H4 (cell line): ENCODE measurements around the gene FIGNL1. TPM values are rescaled to one million over a fixed set of nuclear protein-coding genes. Genes with fewer than 3 reads are reported as not detected.
A peak's percentile ranks its signal among the peaks of the same experiment; 100 is the strongest.

ENCODE experiments used
- DNase-seq: peaks from one replicate; pipeline ENCODE4 v3.0.0-alpha.2; 2015; ENCODE audit warnings: low spot score
- total RNA-seq: library from RNA; depleted of rRNA; stranded (reverse); fragments of >200 nt; shearing (Covaris generic); gene quantifications from 2 replicates; pipeline ENCODE4 v1.2.3, GENCODE V29; 2014

FIGNL1 gene
- total RNA-seq, 1 experiment from 2014 or later = 46.2 TPM

GRCh38 chr7:50431316-50431715 lies 18.8 kb downstream of the FIGNL1 start:
- no peak for DNase-seq

GRCh38 chr7:50428911-50429310 lies 21.2 kb downstream of the FIGNL1 start:
- no peak for DNase-seq

GRCh38 chr7:50427518-50427917 lies 22.6 kb downstream of the FIGNL1 start:
- DNase-seq = no peak

GRCh38 chr7:50426280-50427045 lies 23.7 kb downstream of the FIGNL1 start:
- DNase-seq = no peak

- no peak for DNase-seq
These were observed 24.8 kb downstream of the FIGNL1 start for GRCh38 chr7:50425318-50425717.

GRCh38 chr7:50423860-50424259 lies 26.3 kb downstream of the FIGNL1 start:
- DNase-seq = no peak

- no peak for DNase-seq
These were observed 27.3 kb downstream of the FIGNL1 start for GRCh38 chr7:50422858-50423257.

- no peak for DNase-seq
These were observed 29.1 kb downstream of the FIGNL1 start for GRCh38 chr7:50421043-50421442.

GRCh38 chr7:50418526-50419290 lies 31.4 kb downstream of the FIGNL1 start:
- DNase-seq = no peak

- DNase-seq = peak; percentile 94
These were observed 32.0 kb downstream of the FIGNL1 start for GRCh38 chr7:50418086-50418515.

GRCh38 chr7:50416527-50417182 lies 33.5 kb downstream of the FIGNL1 start:
- DNase-seq = no peak

GRCh38 chr7:50415844-50416364 lies 34.2 kb downstream of the FIGNL1 start:
- no peak for DNase-seq

- DNase-seq = no peak
These were observed 36.6 kb downstream of the FIGNL1 start for GRCh38 chr7:50413561-50413960.

GRCh38 chr7:50412973-50413372 lies 37.2 kb downstream of the FIGNL1 start:
- no peak for DNase-seq

GRCh38 chr7:50411332-50411731 lies 38.8 kb downstream of the FIGNL1 start:
- no peak for DNase-seq

GRCh38 chr7:50409856-50410745 lies 40.0 kb downstream of the FIGNL1 start:
- DNase-seq = no peak

- no peak for DNase-seq
These were observed 43.2 kb downstream of the FIGNL1 start for GRCh38 chr7:50406935-50407334.

- DNase-seq = no peak
These were observed 44.9 kb downstream of the FIGNL1 start for GRCh38 chr7:50405221-50405620.

- no peak for DNase-seq
These were observed 45.8 kb downstream of the FIGNL1 start for GRCh38 chr7:50404392-50404791.

- no peak for DNase-seq
These were observed 50.0 kb downstream of the FIGNL1 start for GRCh38 chr7:50400114-50400513.

GRCh38 chr7:50399635-50400034 lies 50.5 kb downstream of the FIGNL1 start:
- DNase-seq = no peak
